GM19238 (cell line): Measurements from ENCODE around the gene ESR1.
"Not testable (repeated sequence)": the region's sequence is repeated elsewhere in the genome, so short reads cannot be mapped to it uniquely, and the experiment has no call there.

Experiments used
- DNase-seq: peaks from one replicate; pipeline ENCODE4 v3.0.0; 2011; ENCODE audit warnings: low spot score; ENCODE audit not compliant: insufficient read length

ESR1 gene

GRCh38 chr6:151891524-151891923 is 84.0 kb downstream of the ESR1 start:
- DNase-seq = no peak

DNA sequence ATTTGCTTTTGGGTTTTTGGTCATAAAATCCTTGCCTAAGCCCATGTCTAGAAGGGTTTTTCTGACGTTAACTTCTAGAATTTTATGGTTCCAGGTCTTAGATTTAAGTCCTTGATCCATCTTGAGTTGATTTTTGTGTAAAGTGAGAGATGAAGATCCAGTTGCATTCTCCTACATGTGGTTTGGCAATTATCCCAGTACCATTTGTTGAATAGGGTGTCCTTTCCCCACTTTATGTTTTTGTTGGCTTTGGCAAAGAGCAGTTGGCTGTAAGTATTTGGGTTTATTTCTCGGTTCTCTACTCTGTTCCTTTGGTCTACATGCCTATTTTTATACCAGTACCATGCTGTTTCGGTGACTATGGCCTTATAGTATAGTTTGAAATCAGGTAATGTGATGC is 86.9 kb downstream of the ESR1 start:
- DNase-seq = not testable (repeated sequence)

DNA sequence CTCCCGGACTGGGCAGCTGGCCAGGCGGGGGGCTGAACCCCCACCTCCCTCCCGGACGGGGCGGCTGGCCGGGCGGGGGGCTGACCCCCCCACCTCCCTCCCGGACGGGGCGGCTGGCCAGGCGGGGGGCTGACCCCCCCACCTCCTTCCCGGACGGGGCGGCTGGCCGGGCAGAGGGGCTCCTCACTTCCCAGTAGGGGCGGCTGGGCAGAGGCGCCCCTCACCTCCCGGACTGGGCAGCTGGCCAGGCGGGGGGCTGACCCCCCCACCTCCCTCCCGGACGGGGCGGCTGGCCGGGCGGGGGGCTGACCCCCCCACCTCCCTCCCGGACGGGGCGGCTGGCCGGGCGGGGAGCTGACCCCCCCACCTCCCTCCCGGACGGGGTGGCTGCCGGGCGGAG is 91.7 kb downstream of the ESR1 start:
- DNase-seq = not testable (repeated sequence)

DNA sequence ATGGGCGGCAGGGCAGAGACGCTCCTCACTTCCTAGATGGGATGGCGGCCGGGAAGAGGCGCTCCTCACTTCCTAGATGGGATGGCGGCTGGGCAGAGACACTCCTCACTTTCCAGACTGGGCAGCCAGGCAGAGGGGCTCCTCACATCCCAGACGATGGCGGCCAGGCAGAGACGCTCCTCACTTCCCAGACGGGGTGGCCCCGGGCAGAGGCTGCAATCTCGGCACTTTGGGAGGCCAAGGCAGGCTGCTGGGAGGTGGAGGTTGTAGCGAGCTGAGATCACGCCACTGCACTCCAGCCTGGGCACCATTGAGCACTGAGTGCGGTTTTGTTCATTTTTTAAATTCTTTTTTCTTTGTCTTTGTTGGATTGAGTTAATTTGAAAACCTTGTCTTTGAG is 92.3 kb downstream of the ESR1 start:
- DNase-seq = not testable (repeated sequence)

GRCh38 chr6:151900256-151900655 is 92.8 kb downstream of the ESR1 start:
- DNase-seq = no peak

DNA sequence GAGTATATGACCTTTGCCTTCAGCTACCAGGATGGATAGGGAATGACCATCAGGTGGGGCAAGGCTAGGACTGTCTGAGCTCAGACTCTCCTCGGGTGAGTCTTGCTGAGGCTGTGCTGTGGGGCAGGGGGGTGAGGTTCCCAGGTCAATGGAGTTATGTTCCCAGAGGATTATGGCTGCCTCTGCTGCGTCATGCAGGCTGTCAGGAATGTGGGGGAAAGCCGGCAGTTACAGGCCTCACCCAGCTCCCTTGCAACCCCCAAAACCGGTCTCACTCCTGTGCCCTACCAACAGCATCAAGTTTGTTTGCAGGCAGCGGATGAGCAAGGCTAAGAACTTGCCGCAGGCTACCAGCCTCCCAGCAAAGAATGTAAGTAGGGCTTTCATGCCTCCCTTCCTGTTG is 93.5 kb downstream of the ESR1 start:
- DNase-seq = no peak

- no peak for DNase-seq
These were observed 97.1 kb downstream of the ESR1 start for GRCh38 chr6:151904631-151905030.

GRCh38 chr6:151905072-151905471 is 97.6 kb downstream of the ESR1 start:
- DNase-seq = no peak

DNA sequence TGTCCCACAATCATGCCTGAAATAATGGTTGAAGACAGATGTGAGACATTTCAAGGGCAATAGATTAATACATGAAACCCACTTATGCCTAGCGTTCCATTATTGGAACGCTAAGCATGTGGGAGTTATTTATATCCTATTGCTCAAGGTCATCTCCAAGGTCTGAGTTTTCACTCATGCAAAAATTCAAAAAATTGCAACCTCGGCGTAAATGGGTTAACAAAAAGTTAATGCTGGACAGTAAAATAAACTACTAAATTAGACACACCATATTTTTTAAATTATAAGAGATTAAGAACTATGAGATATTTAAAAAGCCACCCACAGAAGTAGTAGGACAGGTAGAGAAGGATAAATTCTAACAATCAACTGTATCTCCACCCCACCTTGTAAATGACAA is 98.4 kb downstream of the ESR1 start:
- no peak for DNase-seq

- no peak for DNase-seq
These were observed 103.9 kb downstream of the ESR1 start for GRCh38 chr6:151911401-151911800.

DNA sequence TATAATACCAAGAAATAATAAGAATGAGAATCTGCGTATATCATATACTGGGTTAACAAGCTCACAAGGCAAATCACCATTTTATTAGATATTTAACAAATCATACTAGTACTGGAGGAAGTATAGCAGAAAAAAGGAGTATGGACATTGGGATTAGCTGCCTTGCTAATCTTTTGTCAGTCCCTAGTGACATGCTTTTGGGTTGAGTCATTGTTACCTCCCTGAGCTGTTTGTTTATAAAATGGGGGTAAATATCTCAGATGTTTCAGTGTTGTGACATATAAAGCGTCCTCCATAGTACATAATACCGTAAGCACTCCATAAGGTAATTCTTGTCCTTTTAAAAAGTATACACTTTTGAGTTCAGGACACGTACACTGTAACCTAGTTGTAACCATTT is 107.0 kb downstream of the ESR1 start:
- no peak for DNase-seq

- no peak for DNase-seq
These were observed 108.6 kb downstream of the ESR1 start for GRCh38 chr6:151916075-151916474.

DNA sequence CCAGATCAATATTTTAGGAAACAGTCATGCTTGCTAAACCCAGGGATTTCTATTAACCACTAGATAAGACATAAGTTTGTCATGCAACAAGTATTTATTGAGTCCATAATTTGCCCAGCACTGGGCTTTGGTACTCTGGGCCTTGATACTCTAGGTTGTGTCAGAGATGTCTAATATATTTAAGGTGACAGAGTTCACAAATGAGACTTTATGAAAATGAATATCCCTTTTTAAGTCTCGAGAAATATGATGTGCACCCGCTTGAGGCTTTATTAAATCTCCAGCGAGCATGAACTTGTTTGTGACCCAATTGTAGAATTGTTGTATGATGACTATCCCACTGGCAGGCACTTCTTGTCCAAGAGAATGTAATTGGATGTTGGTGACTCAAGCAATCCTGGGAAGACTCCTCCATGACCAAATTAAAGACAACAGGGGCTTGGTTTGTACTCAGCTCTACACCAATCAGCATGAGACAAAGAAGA is 109.2 kb downstream of the ESR1 start:
- no peak for DNase-seq

DNA sequence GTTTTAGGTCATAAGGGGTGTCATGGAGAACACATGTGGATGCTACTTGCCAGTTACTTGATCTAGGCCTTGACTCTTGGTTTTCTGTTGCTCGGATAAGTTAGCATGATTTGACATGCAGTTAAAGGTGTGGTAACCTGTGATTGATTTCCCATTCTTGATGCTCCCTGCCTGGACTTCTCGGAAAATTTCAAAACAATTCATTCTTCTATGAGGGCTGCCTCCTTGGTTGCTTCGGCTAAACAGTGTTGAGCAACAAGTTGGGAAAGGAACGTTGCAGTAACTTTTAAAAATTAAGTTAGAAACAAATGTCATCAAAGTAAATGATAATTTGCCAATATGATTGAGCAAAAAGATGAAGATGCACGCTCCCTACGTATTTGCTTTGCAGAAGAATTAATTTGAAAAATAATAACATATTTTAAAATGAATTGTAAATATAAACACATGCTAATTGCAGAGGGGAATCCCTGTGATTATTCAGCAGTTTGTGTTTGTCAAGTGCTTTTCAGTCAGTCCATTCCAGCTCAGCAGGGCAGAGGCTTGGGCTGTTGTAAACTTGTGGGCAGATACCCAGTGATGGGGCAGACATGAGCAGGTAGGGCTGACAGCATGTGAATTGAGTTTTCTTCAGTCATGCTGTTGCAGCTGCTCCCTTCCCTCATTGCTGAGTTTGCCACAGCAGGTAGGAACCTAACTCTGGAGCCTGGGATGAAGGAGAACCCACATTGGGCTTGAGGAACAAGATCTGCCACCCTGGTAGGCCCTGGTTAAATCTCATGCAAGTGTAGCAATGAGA is 110.2 kb downstream of the ESR1 start:
- no peak for DNase-seq

DNA sequence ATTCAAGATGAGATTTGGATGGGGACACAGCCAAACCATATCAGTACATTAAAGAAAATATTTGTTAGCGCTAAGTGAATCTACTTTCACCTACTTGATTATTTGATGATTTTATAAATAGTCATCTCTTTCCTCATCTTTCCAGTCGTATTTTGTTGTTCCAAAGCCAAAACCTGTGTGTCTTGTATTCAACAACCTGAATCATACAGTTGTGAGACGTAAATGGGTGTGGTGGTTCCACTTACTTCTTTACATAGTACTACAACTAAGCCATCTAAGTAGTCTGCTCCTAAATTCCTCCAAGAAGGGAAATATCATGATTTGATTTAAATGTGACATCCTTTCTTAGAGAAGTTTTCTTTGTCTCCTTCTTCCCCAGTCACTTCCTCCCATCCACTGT is 132.8 kb downstream of the ESR1 start:
- no peak for DNase-seq

DNA sequence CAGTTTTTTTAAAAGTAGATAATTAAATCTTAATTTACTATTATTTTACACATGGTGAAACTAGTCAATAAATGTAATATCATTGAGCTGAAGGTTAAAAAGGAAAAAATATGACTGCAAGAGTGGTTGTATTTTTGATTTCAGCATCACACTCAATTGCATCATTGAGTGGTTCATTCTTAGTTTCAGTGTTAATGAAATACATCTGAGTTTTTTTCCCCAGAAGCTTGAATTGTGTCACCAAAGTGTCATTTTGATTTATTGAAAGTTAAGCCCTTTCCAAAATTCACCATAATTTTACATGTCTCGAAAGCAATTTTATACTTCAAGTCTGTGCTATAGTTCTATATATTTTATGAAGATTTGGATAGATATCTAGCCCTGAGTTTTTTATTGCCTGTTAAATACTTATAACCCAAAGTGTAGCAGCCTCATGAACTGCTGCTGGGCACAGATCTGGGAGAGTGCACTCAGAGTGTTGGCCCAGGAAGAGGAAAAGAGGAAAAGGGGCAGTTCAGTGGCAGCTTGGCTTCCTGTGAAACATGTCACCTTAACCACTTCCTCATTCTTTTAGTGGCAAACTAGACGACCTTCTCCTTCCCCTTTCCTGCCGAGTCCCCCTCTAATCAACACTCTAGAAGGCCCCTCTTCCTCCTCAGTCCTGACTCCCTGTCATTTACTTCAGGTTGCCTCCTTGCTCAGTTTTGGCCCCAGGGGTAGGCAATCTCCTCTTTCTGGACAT is 140.7 kb downstream of the ESR1 start:
- DNase-seq = no peak

DNA sequence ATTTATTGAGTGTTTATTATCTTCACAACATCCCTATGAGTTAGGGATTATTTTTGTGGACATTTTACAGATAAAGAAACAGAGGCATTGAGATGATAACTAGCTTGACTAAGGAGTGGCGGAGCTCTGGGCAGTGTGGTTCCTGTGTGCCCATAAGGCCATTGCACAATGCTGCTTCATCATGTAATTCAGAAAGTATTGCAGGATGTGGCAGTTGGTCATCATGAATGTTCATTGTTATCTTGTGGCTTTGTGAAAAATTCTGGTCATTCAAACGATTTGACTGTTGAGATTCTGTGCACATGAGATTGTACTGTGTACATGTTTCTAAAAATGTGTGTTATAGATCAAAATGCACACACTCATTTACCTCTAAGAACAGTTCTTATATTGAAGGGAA is 150.8 kb downstream of the ESR1 start:
- DNase-seq = no peak

GRCh38 chr6:151959086-151959485 is 151.6 kb downstream of the ESR1 start:
- DNase-seq = no peak

DNA sequence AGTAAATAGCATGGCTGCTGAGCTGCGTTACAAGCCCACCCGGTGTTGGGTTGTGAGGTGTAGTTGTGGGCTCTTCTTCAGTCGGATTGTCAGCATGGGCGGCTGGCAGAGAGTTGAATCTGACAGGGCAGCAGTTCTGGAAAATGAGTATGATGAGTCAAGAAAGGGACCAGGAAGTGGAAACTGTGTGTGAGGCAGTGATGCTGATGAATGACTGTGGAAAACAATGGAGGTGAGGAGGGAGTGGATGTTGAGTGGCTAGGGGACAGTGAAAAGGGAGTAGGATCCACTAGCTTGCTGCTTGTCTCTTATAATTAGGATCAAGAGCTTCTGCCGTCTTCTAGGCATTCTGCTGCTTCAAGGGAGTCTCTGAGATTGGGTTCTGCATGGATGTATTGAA is 154.3 kb downstream of the ESR1 start:
- no peak for DNase-seq

GRCh38 chr6:151962246-151962846 is 154.9 kb downstream of the ESR1 start:
- DNase-seq = no peak

GRCh38 chr6:151963001-151963400 is 155.5 kb downstream of the ESR1 start:
- DNase-seq = no peak

DNA sequence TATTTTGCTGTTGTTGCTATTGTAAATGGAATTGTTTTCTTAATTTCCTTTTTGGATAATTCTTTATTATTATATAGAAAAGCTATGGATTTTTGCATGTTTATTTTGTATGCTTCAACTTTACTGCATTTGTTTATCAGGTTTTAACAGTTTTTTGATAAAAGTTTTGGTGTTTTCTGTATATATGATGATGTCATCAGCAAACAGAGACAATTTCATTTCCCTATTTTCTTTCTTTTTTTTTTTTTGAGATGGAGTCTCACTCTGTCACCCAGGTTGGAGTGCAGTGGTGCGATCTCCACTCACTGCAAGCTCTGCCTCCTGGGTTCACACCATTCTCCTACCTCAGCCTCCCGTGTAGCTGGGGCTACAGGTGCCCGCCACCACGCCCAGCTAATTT is 156.9 kb downstream of the ESR1 start:
- not testable (repeated sequence) for DNase-seq
